Trophoblast cell (in vitro differentiated cells and primary cell): ENCODE data around the gene HSD17B7.

Experiments used
- DNase-seq, 2 donors: peaks; one replicate each; pipeline ENCODE4 v3.0.0-alpha.2; 2016
- H2AFZ ChIP-seq: 2 replicates; pipeline ENCODE4 v1.6.1; 2013; ENCODE audit warnings: low read length, moderate library complexity, mild to moderate bottlenecking; ENCODE audit not compliant: insufficient read depth, poor library complexity
- H2AK5ac ChIP-seq: 2 replicates; pipeline ENCODE4 v1.6.1; 2013; ENCODE audit warnings: mild to moderate bottlenecking, low read length
- H2BK120ac ChIP-seq: 2 replicates; pipeline ENCODE4 v1.6.1; 2013; ENCODE audit warnings: low read length, mild to moderate bottlenecking, moderate library complexity; ENCODE audit not compliant: insufficient read depth, poor library complexity
- H2BK12ac ChIP-seq: 2 replicates; pipeline ENCODE4 v1.6.1; 2013; ENCODE audit warnings: mild to moderate bottlenecking, low read length, moderate library complexity
- H2BK5ac ChIP-seq: 2 replicates; pipeline ENCODE4 v1.6.1; 2013; ENCODE audit warnings: low read length, low read depth, moderate library complexity, mild to moderate bottlenecking; ENCODE audit not compliant: poor library complexity
- H3K14ac ChIP-seq: 2 replicates; pipeline ENCODE4 v1.6.1; 2013; ENCODE audit warnings: mild to moderate bottlenecking, low read length
- H3K18ac ChIP-seq: 2 replicates; pipeline ENCODE4 v1.6.1; 2013; ENCODE audit warnings: mild to moderate bottlenecking, low read length
- H3K23ac ChIP-seq: 2 replicates; pipeline ENCODE4 v1.6.1; 2013; ENCODE audit warnings: low read length
- H3K27ac ChIP-seq: 2 replicates; pipeline ENCODE4 v1.5.1; 2013; ENCODE audit warnings: low read depth, mild to moderate bottlenecking, inconsistent platforms, low read length, moderate library complexity
- H3K27me3 ChIP-seq: 2 replicates; pipeline ENCODE4 v1.6.1; 2013; ENCODE audit warnings: inconsistent platforms, mild to moderate bottlenecking, low read length, moderate library complexity; ENCODE audit not compliant: insufficient read depth
- H3K36me3 ChIP-seq, 2 experiments: 1 replicate in 1 of 2; 2 replicates in 1 of 2; pipeline ENCODE4 v1.6.1; 2013; ENCODE audit warnings: low read length in 2 of 2, mild to moderate bottlenecking in 2 of 2, moderate library complexity in 1 of 2; ENCODE audit not compliant: insufficient read depth in 2 of 2, control insufficient read depth in 1 of 2
- H3K4ac ChIP-seq: 2 replicates; pipeline ENCODE4 v1.6.1; 2013; ENCODE audit warnings: low read depth, mild to moderate bottlenecking, low read length, moderate library complexity
- H3K4me1 ChIP-seq, 2 experiments: 1 replicate in 1 of 2; 2 replicates in 1 of 2; pipeline ENCODE4 v1.6.1; 2013; ENCODE audit warnings: low read length in 2 of 2, mild to moderate bottlenecking in 2 of 2, moderate library complexity in 1 of 2; ENCODE audit not compliant: insufficient read depth in 2 of 2, control insufficient read depth in 1 of 2
- H3K4me2 ChIP-seq: 2 replicates; pipeline ENCODE4 v1.6.1; 2013; ENCODE audit warnings: inconsistent platforms, mild to moderate bottlenecking, low read length, moderate library complexity
- H3K4me3 ChIP-seq: 2 replicates; pipeline ENCODE4 v1.5.1; 2013; ENCODE audit warnings: mild to moderate bottlenecking, low read depth, low read length, inconsistent platforms
- H3K79me1 ChIP-seq: one replicate; pipeline ENCODE4 v1.6.1; 2013; ENCODE audit warnings: low read length
- H3K79me2 ChIP-seq: 2 replicates; pipeline ENCODE4 v1.6.1; 2013; ENCODE audit warnings: low read length, mild to moderate bottlenecking; ENCODE audit not compliant: control insufficient read depth, insufficient read depth, poor library complexity
- H3K9ac ChIP-seq: 2 replicates; pipeline ENCODE4 v1.6.1; 2013; ENCODE audit warnings: mild to moderate bottlenecking, low read length
- H3K9me3 ChIP-seq: 2 replicates; pipeline ENCODE4 v1.6.1; 2013; ENCODE audit warnings: low read depth, mild to moderate bottlenecking, control low read depth, inconsistent platforms, low read length; ENCODE audit not compliant: insufficient read depth
- H4K12ac ChIP-seq: 2 replicates; pipeline ENCODE4 v1.6.1; 2013; ENCODE audit warnings: low read depth, mild to moderate bottlenecking, low read length, moderate library complexity
- H4K8ac ChIP-seq: 2 replicates; pipeline ENCODE4 v1.6.1; 2013; ENCODE audit warnings: low read depth, mild to moderate bottlenecking, low read length, moderate library complexity
- H4K91ac ChIP-seq: one replicate; pipeline ENCODE4 v1.6.1; 2013; ENCODE audit warnings: low read depth, mild to moderate bottlenecking, low read length, moderate library complexity
- WGBS: extraction: QIAGEN DNeasy Blood & Tissue Kit; methylation state at CpG from one replicate; pipeline ENCODE4 v1.1.7; 2013; ENCODE audit warnings: missing lambda C conversion rate; ENCODE audit not compliant: insufficient read length, insufficient coverage; ENCODE audit errors: extremely low coverage; 5-methylcytosine and 5-hydroxymethylcytosine counted together

The HSD17B7 gene

DNA sequence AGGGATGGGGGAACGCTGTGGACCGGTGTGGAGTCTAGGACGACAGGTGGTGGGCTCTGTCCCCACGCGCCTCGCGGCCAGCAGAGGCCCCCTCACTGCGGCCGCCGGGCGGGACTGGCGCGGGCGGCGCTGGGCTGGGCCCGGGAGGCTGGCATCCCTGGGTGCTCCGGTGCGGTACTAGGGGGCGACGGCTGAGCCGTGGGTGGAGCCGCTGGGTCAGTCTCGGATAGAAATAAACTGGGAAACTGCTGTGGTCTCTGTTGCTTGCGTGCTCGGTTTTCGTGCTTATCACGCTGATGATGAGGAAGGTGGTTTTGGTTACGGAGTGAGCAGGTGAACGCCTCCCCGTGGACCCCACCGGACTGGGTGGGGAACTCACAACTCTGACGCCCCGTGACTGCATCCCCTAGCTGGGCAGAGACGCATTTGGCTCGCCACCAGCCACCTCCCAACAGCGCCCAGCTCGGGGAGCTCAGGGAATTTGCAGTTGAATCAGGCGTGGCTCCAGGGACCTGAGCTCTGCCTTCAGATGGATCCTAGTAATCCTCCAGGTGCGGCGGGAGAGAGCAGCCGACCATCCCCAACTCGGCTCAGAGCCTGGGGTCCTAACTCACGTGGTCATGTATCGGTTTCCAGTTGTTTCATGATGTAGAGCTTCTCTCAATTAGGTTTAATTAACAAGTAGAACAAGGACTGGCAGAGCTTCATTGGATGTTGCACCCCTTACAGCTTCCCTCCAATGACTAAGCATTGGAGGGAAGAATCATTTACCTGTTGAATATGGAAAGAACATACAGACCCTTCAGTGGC is 32.1 kb downstream of the HSD17B7 start:
- H4K8ac ChIP-seq = no peak overlapping the region
- H3K18ac ChIP-seq = no peak overlapping the region
- peaks cover 8 to 9% of the 10 kb centered on the region in 2 experiments for H3K4me1 ChIP-seq
- H2AFZ ChIP-seq = peak overlapping the region; percentile 23
- H3K23ac ChIP-seq = no peak overlapping the region
- no peak overlapping the region for H3K14ac ChIP-seq
- H3K9ac ChIP-seq = no peak overlapping the region
- no peak overlapping the region for H2BK12ac ChIP-seq
- no peak overlapping the region for H2BK5ac ChIP-seq
- DNase-seq = no peak
- no peaks in the 10 kb centered on the region for H3K27me3 ChIP-seq
- no peak overlapping the region for H3K27ac ChIP-seq
- H2BK120ac ChIP-seq = no peak overlapping the region
- H4K12ac ChIP-seq = no peak overlapping the region
- peak overlapping the region; percentile 91 for H3K4me2 ChIP-seq
- peak overlapping the region; percentile 54 for H3K4me3 ChIP-seq
- H3K4ac ChIP-seq = no peak overlapping the region
- peaks cover 2% of the 10 kb centered on the region for H3K9me3 ChIP-seq
- WGBS = no CpG with 5 or more reads among the region's 44 CpGs
- no peaks in the 10 kb centered on the region for H3K79me1 ChIP-seq
- no peak overlapping the region for H4K91ac ChIP-seq
- no peaks in the 10 kb centered on the region for H3K36me3 ChIP-seq
- no peak overlapping the region for H2AK5ac ChIP-seq
- H3K79me2 ChIP-seq = no peaks in the 10 kb centered on the region

DNA sequence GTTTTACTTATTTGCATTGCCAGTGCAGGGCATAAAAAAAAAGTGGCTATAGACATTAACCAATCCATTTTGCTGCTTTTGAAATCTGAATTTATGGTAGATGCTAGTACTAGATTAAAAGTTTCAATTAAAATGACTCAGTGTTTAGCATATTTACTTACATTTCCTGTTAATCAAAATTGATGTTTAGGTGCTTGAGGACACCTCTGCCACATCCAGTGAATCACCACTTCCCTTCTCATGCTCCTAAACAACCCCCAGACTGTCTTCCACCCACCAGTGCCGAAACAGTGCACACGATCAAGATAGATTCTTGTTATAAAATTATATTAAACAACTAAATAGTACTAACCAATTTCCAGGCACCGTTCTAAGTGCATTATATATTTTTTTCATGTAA is 32.7 kb downstream of the HSD17B7 start:
- Histone ChIP-seq H3K9me3 (peaks cover 2% of the 10 kb centered on the region), H4K91ac (no peak overlapping the region), H4K8ac (no peak overlapping the region), H3K4me3 (no peak overlapping the region), H4K12ac (no peak overlapping the region), H3K4me1 (peaks cover 8 to 9% of the 10 kb centered on the region in 2 experiments), H3K18ac (no peak overlapping the region), H3K36me3 (no peaks in the 10 kb centered on the region), H3K9ac (no peak overlapping the region), H2BK5ac (no peak overlapping the region), H3K79me2 (no peaks in the 10 kb centered on the region), H3K27me3 (no peaks in the 10 kb centered on the region), H3K14ac (no peak overlapping the region), H3K27ac (no peak overlapping the region), H3K79me1 (no peaks in the 10 kb centered on the region), H3K4me2 (no peak overlapping the region), H2AFZ (no peak overlapping the region), H2AK5ac (no peak overlapping the region), H3K4ac (no peak overlapping the region), H2BK120ac (no peak overlapping the region), H2BK12ac (no peak overlapping the region), H3K23ac (no peak overlapping the region)
- no peak for DNase-seq
- no CpG with 5 or more reads among the region's 3 CpGs for WGBS

DNA sequence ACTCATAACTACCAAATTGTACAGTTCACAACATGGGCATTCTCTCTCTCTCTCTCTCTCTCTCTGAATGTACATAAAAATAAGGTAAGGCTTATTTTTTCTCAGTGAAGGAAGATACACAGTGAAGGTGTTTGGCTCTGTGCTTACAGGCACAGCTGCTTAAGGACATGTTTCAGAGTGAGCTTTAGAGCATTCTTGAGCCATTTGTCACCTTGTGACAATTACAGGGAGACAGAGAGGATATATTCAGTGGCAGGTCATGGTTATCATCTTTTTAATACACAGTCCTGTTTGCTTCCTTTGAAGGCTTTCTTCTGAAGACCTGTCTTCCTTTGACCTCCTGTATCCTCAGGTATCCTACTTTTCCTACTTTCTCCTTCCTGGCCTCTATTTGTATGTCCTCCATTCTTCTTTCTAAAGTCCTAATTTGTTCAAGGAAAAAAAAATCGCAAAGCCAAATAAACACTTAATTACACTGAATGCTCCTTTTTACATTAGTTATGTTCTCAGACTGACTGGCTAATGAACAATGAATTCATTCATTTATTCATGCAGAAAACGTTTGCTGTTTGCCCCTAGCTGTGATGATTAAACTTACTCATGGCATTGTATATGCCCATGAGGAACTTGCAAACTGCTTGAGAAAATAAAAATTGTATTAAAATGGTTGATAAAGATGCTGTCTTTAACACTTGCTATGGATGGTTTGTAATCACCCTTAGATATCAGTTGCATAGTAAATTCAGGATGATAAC is 33.4 kb downstream of the HSD17B7 start:
- no peak overlapping the region for H4K12ac ChIP-seq
- H3K18ac ChIP-seq = no peak overlapping the region
- no peak overlapping the region for H3K14ac ChIP-seq
- H3K4me3 ChIP-seq = no peak overlapping the region
- H2BK120ac ChIP-seq = no peak overlapping the region
- peak in 1 of 2 donors; percentile 61 for DNase-seq
- H3K4me2 ChIP-seq = no peak overlapping the region
- no peak overlapping the region for H2BK5ac ChIP-seq
- H2AFZ ChIP-seq = no peak overlapping the region
- no peak overlapping the region for H3K23ac ChIP-seq
- H2AK5ac ChIP-seq = no peak overlapping the region
- no peak overlapping the region for H3K27ac ChIP-seq
- H3K27me3 ChIP-seq = no peaks in the 10 kb centered on the region
- no peak overlapping the region for H3K4ac ChIP-seq
- peaks cover 2% of the 10 kb centered on the region for H3K9me3 ChIP-seq
- no peak overlapping the region for H3K9ac ChIP-seq
- no peaks in the 10 kb centered on the region for H3K79me1 ChIP-seq
- no peak overlapping the region for H2BK12ac ChIP-seq
- H4K91ac ChIP-seq = no peak overlapping the region
- no peak overlapping the region for H4K8ac ChIP-seq
- H3K4me1 ChIP-seq = peaks cover 8 to 9% of the 10 kb centered on the region in 2 experiments
- H3K79me2 ChIP-seq = no peaks in the 10 kb centered on the region
- no CpG with 5 or more reads among the region's 2 CpGs for WGBS
- no peaks in the 10 kb centered on the region for H3K36me3 ChIP-seq

DNA sequence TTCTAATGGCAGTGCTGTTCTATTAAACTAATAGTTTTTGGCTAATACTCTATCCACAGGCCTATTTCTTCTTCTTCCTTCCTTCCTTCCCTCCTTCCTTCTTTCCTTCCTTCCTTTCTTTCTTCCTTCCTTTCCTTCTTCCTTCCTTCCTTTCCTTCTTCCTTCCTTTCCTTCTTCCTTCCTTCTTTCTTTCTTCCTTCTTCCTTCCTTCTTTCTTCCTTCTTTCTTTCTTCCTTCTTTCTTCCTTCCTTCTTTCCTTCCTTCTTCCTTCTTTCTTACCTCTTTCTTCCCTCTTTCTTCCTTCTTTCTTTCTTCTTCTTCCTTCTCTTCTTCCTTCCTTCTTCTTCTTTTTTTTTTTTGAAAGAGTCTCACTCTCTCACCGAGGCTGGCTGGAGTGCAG is 38.8 kb downstream of the HSD17B7 start:
- Histone ChIP-seq H3K36me3 (no peaks in the 10 kb centered on the region), H3K9ac (no peak overlapping the region), H3K4ac (no peak overlapping the region), H4K12ac (no peak overlapping the region), H3K4me3 (no peak overlapping the region), H2BK120ac (no peak overlapping the region), H3K23ac (no peak overlapping the region), H4K91ac (no peak overlapping the region), H3K79me1 (no peaks in the 10 kb centered on the region), H4K8ac (no peak overlapping the region), H3K14ac (no peak overlapping the region), H2AK5ac (no peak overlapping the region), H3K79me2 (no peaks in the 10 kb centered on the region), H3K4me2 (no peak overlapping the region), H3K27ac (no peak overlapping the region), H2BK5ac (no peak overlapping the region), H2AFZ (no peak overlapping the region), H2BK12ac (no peak overlapping the region), H3K18ac (no peak overlapping the region), H3K27me3 (no peaks in the 10 kb centered on the region), H3K4me1 (no peaks in the 10 kb centered on the region), H3K9me3 (peaks cover 2% of the 10 kb centered on the region)
- no peak for DNase-seq
- no CpG with 5 or more reads among the region's 1 CpG for WGBS
